K562 (cell line): Measurements from ENCODE around the gene ACY1. TPM values are rescaled to one million over a fixed set of nuclear protein-coding genes. Genes with fewer than 3 reads are reported as not detected.
A peak's percentile ranks its signal among the peaks of the same experiment; 100 is the strongest.

Experiments used
- ETS1 ChIP-seq: conservative IDR thresholded peaks from 2 replicates; pipeline ENCODE4 v1.6.1; 2011; ENCODE audit warnings: low read depth, mild to moderate bottlenecking, low read length; ENCODE audit not compliant: control insufficient read depth
- POLR2G ChIP-seq: fragments of 200-400 bp; formaldehyde crosslinking; IDR thresholded peaks from 2 replicates; pipeline ENCODE4 v1.6.1; 2017; ENCODE audit warnings: low read depth, mild to moderate bottlenecking, antibody characterized with exemption, low read length, moderate library complexity
- RBFOX2 ChIP-seq: fragments of 200-400 bp; formaldehyde crosslinking; IDR thresholded peaks from 2 replicates; pipeline ENCODE4 v1.6.1; 2017; ENCODE audit warnings: low read depth, mild to moderate bottlenecking, low read length, moderate library complexity
- polyA plus RNA-seq, 8 experiments: library from polyadenylated mRNA; depleted of rRNA in 4 of 8; stranded (reverse) in 5 of 8; unstranded in 3 of 8; fragments of >200 nt; fragmentation: Nextera tagmentation in 2 of 8; fragmentation: Illumina TruSeq in 1 of 8; extraction: Ambion mirVana in 2 of 8; extraction: Trizol in 1 of 8; gene quantifications; 2 replicates each; pipeline versions ENCODE4 v1.2.1 to v1.2.3, GENCODE V29; 2011 to 2014; ENCODE audit warnings: inconsistent platforms in 1 of 8, missing spikeins in 1 of 8
- total RNA-seq, 7 experiments: library from RNA; depleted of rRNA in 6 of 7; stranded (reverse); fragments of >200 nt in 6 of 7; fragmentation: Illumina TruSeq in 2 of 7; extraction: Trizol in 2 of 7; gene quantifications; 2 replicates each; pipeline versions ENCODE4 v1.2.1 to v1.2.3, GENCODE V29; 2011 to 2021; ENCODE audit warnings: low replicate concordance in 1 of 7
- TF ChIP-seq, protein P1 (sequence below), 2 experiments: fragments of 450-650 bp; formaldehyde crosslinking in 1 of 2; IDR thresholded peaks; 2 replicates each; pipeline versions ENCODE4 v1.4.0 to v1.6.1; 2014 to 2020; ENCODE audit warnings: mild to moderate bottlenecking in 2 of 2, borderline replicate concordance in 1 of 2, low read depth in 1 of 2

The ACY1 gene
- total and polyA plus RNA-seq, 9 of the 15 experiments (the other 6 are each of a cell fraction or from before 2014, with no cell fraction given) = 70.7 to 195 (median 123) TPM

DNA sequence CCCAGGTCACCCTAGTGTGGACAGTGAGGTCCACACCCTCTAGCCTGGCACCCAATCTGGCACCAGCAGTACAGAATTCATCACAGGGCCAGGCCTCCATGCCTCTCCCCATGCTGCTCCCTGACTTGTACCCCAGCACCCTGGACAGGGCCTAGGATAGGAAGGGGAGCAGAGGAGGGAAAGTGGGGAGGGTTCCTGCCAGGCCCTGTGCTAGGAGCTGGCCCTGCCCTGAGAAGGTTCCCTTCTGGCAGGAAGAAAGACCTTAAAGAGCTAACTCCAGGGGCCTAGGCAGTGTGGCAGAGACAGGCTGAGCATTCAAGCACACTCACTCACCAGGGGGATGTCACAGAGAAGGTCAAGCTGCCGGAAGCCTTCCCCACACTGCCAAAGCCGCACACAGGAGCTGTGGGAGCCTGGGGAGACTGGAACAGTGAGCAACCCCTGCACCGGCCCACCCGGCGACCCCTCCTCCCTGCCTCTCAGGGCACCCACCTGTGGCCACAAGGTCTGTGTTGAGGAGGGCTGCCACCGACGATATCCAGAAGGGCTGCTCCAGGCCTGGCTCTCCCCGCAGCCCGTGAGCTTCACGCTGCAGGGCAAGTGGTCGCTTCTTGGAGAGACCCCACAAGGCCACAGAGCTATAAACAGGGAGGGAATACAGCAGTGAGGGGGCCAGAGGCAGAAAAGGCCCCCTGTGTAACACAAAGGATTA lies 49.0 kb upstream of the ACY1 start (continued):
- TF ChIP-seq, protein P1, sequence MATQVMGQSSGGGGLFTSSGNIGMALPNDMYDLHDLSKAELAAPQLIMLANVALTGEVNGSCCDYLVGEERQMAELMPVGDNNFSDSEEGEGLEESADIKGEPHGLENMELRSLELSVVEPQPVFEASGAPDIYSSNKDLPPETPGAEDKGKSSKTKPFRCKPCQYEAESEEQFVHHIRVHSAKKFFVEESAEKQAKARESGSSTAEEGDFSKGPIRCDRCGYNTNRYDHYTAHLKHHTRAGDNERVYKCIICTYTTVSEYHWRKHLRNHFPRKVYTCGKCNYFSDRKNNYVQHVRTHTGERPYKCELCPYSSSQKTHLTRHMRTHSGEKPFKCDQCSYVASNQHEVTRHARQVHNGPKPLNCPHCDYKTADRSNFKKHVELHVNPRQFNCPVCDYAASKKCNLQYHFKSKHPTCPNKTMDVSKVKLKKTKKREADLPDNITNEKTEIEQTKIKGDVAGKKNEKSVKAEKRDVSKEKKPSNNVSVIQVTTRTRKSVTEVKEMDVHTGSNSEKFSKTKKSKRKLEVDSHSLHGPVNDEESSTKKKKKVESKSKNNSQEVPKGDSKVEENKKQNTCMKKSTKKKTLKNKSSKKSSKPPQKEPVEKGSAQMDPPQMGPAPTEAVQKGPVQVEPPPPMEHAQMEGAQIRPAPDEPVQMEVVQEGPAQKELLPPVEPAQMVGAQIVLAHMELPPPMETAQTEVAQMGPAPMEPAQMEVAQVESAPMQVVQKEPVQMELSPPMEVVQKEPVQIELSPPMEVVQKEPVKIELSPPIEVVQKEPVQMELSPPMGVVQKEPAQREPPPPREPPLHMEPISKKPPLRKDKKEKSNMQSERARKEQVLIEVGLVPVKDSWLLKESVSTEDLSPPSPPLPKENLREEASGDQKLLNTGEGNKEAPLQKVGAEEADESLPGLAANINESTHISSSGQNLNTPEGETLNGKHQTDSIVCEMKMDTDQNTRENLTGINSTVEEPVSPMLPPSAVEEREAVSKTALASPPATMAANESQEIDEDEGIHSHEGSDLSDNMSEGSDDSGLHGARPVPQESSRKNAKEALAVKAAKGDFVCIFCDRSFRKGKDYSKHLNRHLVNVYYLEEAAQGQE (IDR thresholded peaks at IDR 0.05; ENCODE audit: borderline replicate concordance) = peak; percentile 56; the same call in 1 of the 2 replicates
- TF ChIP-seq, protein P1 (CRISPR knock-in tag; IDR thresholded peaks at IDR 0.05; ENCODE audit: low read depth) = no peak
- TF ChIP-seq POLR2G (0 out of 2 replicates have a peak, but pooled peaks have one; percentile 5), ETS1 (no peak), RBFOX2 (0 out of 2 replicates have a peak, but pooled peaks have one; percentile 17)
- TF ChIP-seq, all 486 proteins: peak for 3
